Muscle layer of colon (tissue), 2 donors: ENCODE results near the gene MYT1.

Experiments
- H3K27ac ChIP-seq: one replicate; pipeline ENCODE4 v1.7.0; 2013; ENCODE audit warnings: low read depth, mild to moderate bottlenecking, low read length, moderate library complexity
- H3K27me3 ChIP-seq, 2 donors: one replicate each; pipeline ENCODE4 v1.7.0; 2013; ENCODE audit warnings: low read length in 2 of 2, mild to moderate bottlenecking in 2 of 2; ENCODE audit not compliant: insufficient read depth in 2 of 2, control insufficient read depth in 1 of 2
- H3K36me3 ChIP-seq: one replicate; pipeline ENCODE4 v1.7.0; 2013; ENCODE audit warnings: mild to moderate bottlenecking, low read length; ENCODE audit not compliant: insufficient read depth
- H3K4me1 ChIP-seq: one replicate; pipeline ENCODE4 v1.7.0; 2013; ENCODE audit warnings: mild to moderate bottlenecking, low read length; ENCODE audit not compliant: insufficient read depth
- H3K4me3 ChIP-seq, 2 donors: one replicate each; pipeline ENCODE4 v1.7.0; 2013; ENCODE audit warnings: low read length in 2 of 2, low read depth in 1 of 2, mild to moderate bottlenecking in 1 of 2, moderate library complexity in 1 of 2
- H3K9ac ChIP-seq: one replicate; pipeline ENCODE4 v1.7.0; 2013; ENCODE audit warnings: low read length
- H3K9me3 ChIP-seq: one replicate; pipeline ENCODE4 v1.7.0; 2013; ENCODE audit warnings: mild to moderate bottlenecking, low read length
- donor health status: abdominal sarcoma.
- donor health status: Adenocarcinoma of cecum.

The MYT1 gene

GRCh38 chr20:64156886-64157875 is 7.1 kb upstream of the MYT1 start:
- Histone ChIP-seq H3K4me1 (no peaks in the 10 kb centered on the region), H3K27ac (no peak overlapping the region), H3K9ac (no peak overlapping the region), H3K36me3 (no peaks in the 10 kb centered on the region), H3K9me3 (no peaks in the 10 kb centered on the region), H3K27me3 (peaks cover 12 to 36% of the 10 kb centered on the region in 2 donors), H3K4me3 (no peak overlapping the region)

GRCh38 chr20:64157878-64158277 is 6.4 kb upstream of the MYT1 start:
- Histone ChIP-seq H3K4me3 (no peak overlapping the region), H3K27me3 (peaks cover 19 to 42% of the 10 kb centered on the region in 2 donors), H3K4me1 (no peaks in the 10 kb centered on the region), H3K9me3 (no peaks in the 10 kb centered on the region), H3K27ac (no peak overlapping the region), H3K36me3 (no peaks in the 10 kb centered on the region), H3K9ac (no peak overlapping the region)

GRCh38 chr20:64158346-64159285 is 5.6 kb upstream of the MYT1 start:
- Histone ChIP-seq H3K27ac (no peak overlapping the region), H3K4me3 (no peak overlapping the region), H3K4me1 (no peaks in the 10 kb centered on the region), H3K9me3 (no peaks in the 10 kb centered on the region), H3K36me3 (no peaks in the 10 kb centered on the region), H3K27me3 (peaks cover 22 to 42% of the 10 kb centered on the region in 2 donors), H3K9ac (no peak overlapping the region)

GRCh38 chr20:64159286-64159680 is 5.0 kb upstream of the MYT1 start:
- Histone ChIP-seq H3K4me1 (no peaks in the 10 kb centered on the region), H3K27me3 (peaks cover 28 to 42% of the 10 kb centered on the region in 2 donors), H3K4me3 (no peak overlapping the region), H3K9me3 (no peaks in the 10 kb centered on the region), H3K9ac (no peak overlapping the region), H3K27ac (no peak overlapping the region), H3K36me3 (no peaks in the 10 kb centered on the region)

GRCh38 chr20:64159711-64160110 is 4.5 kb upstream of the MYT1 start:
- Histone ChIP-seq H3K27ac (no peak overlapping the region), H3K9me3 (no peaks in the 10 kb centered on the region), H3K4me1 (no peaks in the 10 kb centered on the region), H3K27me3 (peaks cover 28 to 42% of the 10 kb centered on the region in 2 donors), H3K4me3 (no peak overlapping the region), H3K36me3 (no peaks in the 10 kb centered on the region), H3K9ac (no peak overlapping the region)

- H3K4me1 ChIP-seq, result no peaks in the 10 kb centered on the region
- no peaks in the 10 kb centered on the region for H3K9me3 ChIP-seq
- H3K9ac ChIP-seq, result no peak overlapping the region
- H3K36me3 ChIP-seq, result no peaks in the 10 kb centered on the region
- no peak overlapping the region for H3K27ac ChIP-seq
- no peak overlapping the region for H3K4me3 ChIP-seq
- H3K27me3 ChIP-seq, result peaks cover 28 to 42% of the 10 kb centered on the region in 2 donors
Observed at GRCh38 chr20:64160118-64160517, 4.1 kb upstream of the MYT1 start.

GRCh38 chr20:64160526-64161355 is 3.5 kb upstream of the MYT1 start:
- H3K36me3 ChIP-seq, result no peaks in the 10 kb centered on the region
- H3K9ac ChIP-seq, result no peak overlapping the region
- no peak overlapping the region for H3K4me3 ChIP-seq
- H3K4me1 ChIP-seq, result no peaks in the 10 kb centered on the region
- H3K9me3 ChIP-seq, result no peaks in the 10 kb centered on the region
- no peak overlapping the region for H3K27ac ChIP-seq
- H3K27me3 ChIP-seq, result peaks cover 28 to 47% of the 10 kb centered on the region in 2 donors

GRCh38 chr20:64161356-64162238 is 2.7 kb upstream of the MYT1 start:
- H3K4me3 ChIP-seq, result no peak overlapping the region

GRCh38 chr20:64162239-64162910 is 1.9 kb upstream of the MYT1 start:
- Histone ChIP-seq H3K4me3 (no peak overlapping the region), H3K27me3 (peaks cover 36 to 52% of the 10 kb centered on the region in 2 donors), H3K4me1 (no peaks in the 10 kb centered on the region), H3K9ac (no peak overlapping the region), H3K9me3 (no peaks in the 10 kb centered on the region), H3K27ac (no peak overlapping the region), H3K36me3 (no peaks in the 10 kb centered on the region)

More at GRCh38 chr20:64161356-64162238, 2.7 kb upstream of the MYT1 start:
- no peak overlapping the region for H3K9ac ChIP-seq
- no peaks in the 10 kb centered on the region for H3K4me1 ChIP-seq
- H3K27me3 ChIP-seq, result peaks cover 33 to 50% of the 10 kb centered on the region in 2 donors
- H3K9me3 ChIP-seq, result no peaks in the 10 kb centered on the region
- no peak overlapping the region for H3K27ac ChIP-seq
- H3K36me3 ChIP-seq, result no peaks in the 10 kb centered on the region

- Histone ChIP-seq H3K36me3 (no peaks in the 10 kb centered on the region), H3K27ac (no peak overlapping the region), H3K4me1 (no peaks in the 10 kb centered on the region), H3K9ac (no peak overlapping the region), H3K4me3 (no peak overlapping the region), H3K27me3 (peaks cover 36 to 53% of the 10 kb centered on the region in 2 donors), H3K9me3 (no peaks in the 10 kb centered on the region)
Observed at GRCh38 chr20:64163776-64164122, 503 bp upstream of the MYT1 start.
